Thyroid gland (tissue), 4 donors: ENCODE measurements around the gene NR3C1. TPM values are rescaled to one million over a fixed set of nuclear protein-coding genes. Genes with fewer than 3 reads are reported as not detected.

Experiments used
- DNase-seq, 2 donors: peaks; one replicate each; pipeline ENCODE4 v3.0.0-alpha.2; 2019
- H3K27ac ChIP-seq, 3 donors: fragments of 200-600 bp; sonication (generic); 1 replicate in 2 of 3; 2 replicates in 1 of 3; pipeline ENCODE4 v1.5.1; 2016 to 2019; ENCODE audit warnings: mild to moderate bottlenecking in 1 of 3, moderate library complexity in 1 of 3
- H3K27me3 ChIP-seq: fragments of 200-600 bp; sonication (generic); one replicate; pipeline ENCODE4 v1.5.1; 2019
- H3K36me3 ChIP-seq, 2 donors: fragments of 200-600 bp; sonication (generic); one replicate each; pipeline ENCODE4 v1.5.1; 2016 to 2019
- H3K4me1 ChIP-seq, 2 donors: fragments of 200-600 bp; sonication (generic); one replicate each; pipeline ENCODE4 v1.5.1; 2017 to 2019
- H3K4me3 ChIP-seq, 3 donors: fragments of 200-600 bp; sonication (generic); replicated peaks in 1 of 3; 1 replicate in 2 of 3; 2 replicates in 1 of 3; pipeline ENCODE4 v1.5.1; 2016; ENCODE audit warnings: mild to moderate bottlenecking in 1 of 3
- H3K9me3 ChIP-seq: fragments of 200-600 bp; sonication (generic); one replicate; pipeline ENCODE4 v1.5.1; 2017
- CTCF ChIP-seq, 6 experiments: fragments of 200-600 bp in 3 of 6; fragments of 450-650 bp in 3 of 6; sonication (generic) in 3 of 6; IDR thresholded peaks; one replicate each; pipeline ENCODE4 v1.5.1; 2016 to 2019; ENCODE audit warnings: antibody characterized with exemption in 6 of 6, mild to moderate bottlenecking in 2 of 6, inconsistent platforms in 1 of 6, moderate library complexity in 1 of 6
- POLR2A ChIP-seq, 2 donors: fragments of 450-650 bp; IDR thresholded peaks; one replicate each; pipeline ENCODE4 v1.6.1; 2017; ENCODE audit warnings: antibody characterized with exemption in 2 of 2, mild to moderate bottlenecking in 2 of 2, moderate library complexity in 1 of 2
- WGBS, 2 donors: methylation state at CpG; one replicate each; pipeline ENCODE4 v1.1.5; 2017; 5-methylcytosine and 5-hydroxymethylcytosine counted together
- intact Hi-C: fragments of 100-400 bp; cut with DNase I; formaldehyde crosslinking; loops from one replicate; pipeline ENCODE4 v1.15.1; 2023
- total RNA-seq, 4 donors: library from RNA; depleted of rRNA; stranded (reverse); fragments of >200 nt; gene quantifications; one replicate each; pipeline ENCODE4 v1.2.3, GENCODE V29; 2016

The NR3C1 gene
- total RNA-seq, 4 donors from 2014 or later, result 59.4 to 67.7 (median 65.3) TPM

GRCh38 chr5:143271431-143271830 is 132.1 kb downstream of the NR3C1 start:
- DNase-seq, result no peak
- Histone ChIP-seq H3K4me1 (no peaks in the 10 kb centered on the region), H3K4me3 (no peak overlapping the region), H3K27me3 (no peaks in the 10 kb centered on the region), H3K36me3 (no peaks in the 10 kb centered on the region), H3K27ac (no peak overlapping the region), H3K9me3 (no peaks in the 10 kb centered on the region)
- intact Hi-C loops, result no loop called here
- TF ChIP-seq POLR2A (IDR thresholded peaks at IDR 0.05) (no peak), CTCF (IDR thresholded peaks at IDR 0.05) (no peak)
- 95 to 96% methylated on average over 2 of the region's 2 CpGs for WGBS, 2 donors

GRCh38 chr5:143268388-143268787 is 135.1 kb downstream of the NR3C1 start:
- H3K9me3 ChIP-seq, result no peaks in the 10 kb centered on the region
- WGBS, 2 donors, result 93 to 96% methylated on average over 2 of the region's 2 CpGs
- no peak overlapping the region for H3K27ac ChIP-seq
- TF ChIP-seq POLR2A (IDR thresholded peaks at IDR 0.05) (no peak), CTCF (IDR thresholded peaks at IDR 0.05) (no peak)
- H3K36me3 ChIP-seq, result no peaks in the 10 kb centered on the region
- H3K4me1 ChIP-seq, result no peaks in the 10 kb centered on the region
- H3K27me3 ChIP-seq, result no peaks in the 10 kb centered on the region
- no peak overlapping the region for H3K4me3 ChIP-seq
- intact Hi-C loops, result no loop called here
- no peak for DNase-seq

- H3K36me3 ChIP-seq, result no peaks in the 10 kb centered on the region
- no peak for TF ChIP-seq CTCF (IDR thresholded peaks at IDR 0.05)
- TF ChIP-seq POLR2A (IDR thresholded peaks at IDR 0.05), result no peak
- H3K4me3 ChIP-seq, result no peak overlapping the region
- H3K4me1 ChIP-seq, result no peaks in the 10 kb centered on the region
- 96 to 98% methylated on average over 2 of the region's 2 CpGs for WGBS, 2 donors
- intact Hi-C loops, result no loop called here
- no peak overlapping the region for H3K27ac ChIP-seq
- no peak for DNase-seq
- no peaks in the 10 kb centered on the region for H3K9me3 ChIP-seq
- H3K27me3 ChIP-seq, result no peaks in the 10 kb centered on the region
These were observed 136.3 kb downstream of the NR3C1 start for GRCh38 chr5:143267186-143267585.

GRCh38 chr5:143265995-143266394 is 137.5 kb downstream of the NR3C1 start:
- Histone ChIP-seq H3K36me3 (no peaks in the 10 kb centered on the region), H3K27me3 (no peaks in the 10 kb centered on the region), H3K9me3 (no peaks in the 10 kb centered on the region), H3K4me3 (no peak overlapping the region), H3K27ac (no peak overlapping the region), H3K4me1 (no peaks in the 10 kb centered on the region)
- intact Hi-C loops, result no loop called here
- TF ChIP-seq POLR2A (IDR thresholded peaks at IDR 0.05) (no peak), CTCF (IDR thresholded peaks at IDR 0.05) (no peak)
- whole genome bisulfite sequencing, 2 donors, result 98% methylated on average over 2 of the region's 2 CpGs
- DNase-seq, result no peak

- H3K36me3 ChIP-seq, result no peaks in the 10 kb centered on the region
- 77 to 79% methylated on average over 4 of the region's 4 CpGs for WGBS, 2 donors
- H3K4me1 ChIP-seq, result no peaks in the 10 kb centered on the region
- no peak for TF ChIP-seq CTCF (IDR thresholded peaks at IDR 0.05)
- TF ChIP-seq POLR2A (IDR thresholded peaks at IDR 0.05), result no peak
- no peaks in the 10 kb centered on the region for H3K27me3 ChIP-seq
- no peaks in the 10 kb centered on the region for H3K9me3 ChIP-seq
- no peak for DNase-seq
- H3K4me3 ChIP-seq, result no peak overlapping the region
- no peak overlapping the region for H3K27ac ChIP-seq
- intact Hi-C loops, result no loop called here
These were observed 140.1 kb downstream of the NR3C1 start for GRCh38 chr5:143263272-143263810.
